ENCODE data around the gene SORCS1.

Gene SORCS1

GRCh38 chr10:106637873-106638272 is 526.6 kb downstream of the SORCS1 start:
- no peak for DNase-seq

- DNase-seq: no peak
Measured at GRCh38 chr10:106636766-106637491, 527.6 kb downstream of the SORCS1 start.

DNA sequence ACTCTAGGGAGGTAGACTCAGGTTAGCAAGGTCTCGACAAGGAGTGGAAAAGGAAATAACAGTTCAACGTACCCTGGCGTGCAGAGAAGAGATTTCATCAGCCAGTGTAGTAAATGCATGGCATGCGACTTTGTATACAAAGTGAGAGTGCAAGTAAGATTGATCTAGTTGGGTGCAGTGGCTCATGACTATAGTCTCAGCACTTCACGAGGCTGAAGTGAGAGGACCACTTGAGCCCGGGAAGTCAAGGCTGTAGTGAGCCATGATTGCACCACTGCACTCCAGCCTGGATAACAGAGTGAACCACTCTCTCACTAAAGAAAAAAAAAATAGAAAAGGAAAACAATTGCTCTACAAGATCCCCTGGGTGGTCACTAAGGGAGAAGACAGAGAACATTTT is 528.6 kb downstream of the SORCS1 start:
- DNase-seq: no peak

GRCh38 chr10:106631016-106631702 is 533.3 kb downstream of the SORCS1 start:
- DNase-seq: no peak

DNA sequence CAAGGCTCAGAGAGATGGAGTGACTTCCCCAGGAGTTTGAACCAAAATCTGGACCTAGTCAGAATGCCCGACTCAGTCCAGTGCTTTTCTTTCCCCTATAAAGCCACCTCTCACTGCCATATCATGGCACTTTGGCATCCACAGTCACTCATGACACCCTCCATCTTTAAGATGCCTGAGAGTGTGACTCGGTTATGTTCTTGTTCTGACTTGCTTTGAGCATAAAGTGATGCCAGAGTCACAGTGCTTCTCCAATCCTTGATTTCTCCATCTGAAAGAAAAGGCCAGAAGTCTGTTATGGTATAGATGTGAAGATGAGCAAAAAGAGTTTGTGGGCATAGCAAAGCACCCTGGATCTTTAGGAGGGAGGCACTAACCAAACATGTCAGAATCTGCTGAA is 538.1 kb downstream of the SORCS1 start:
- DNase-seq: no peak

DNA sequence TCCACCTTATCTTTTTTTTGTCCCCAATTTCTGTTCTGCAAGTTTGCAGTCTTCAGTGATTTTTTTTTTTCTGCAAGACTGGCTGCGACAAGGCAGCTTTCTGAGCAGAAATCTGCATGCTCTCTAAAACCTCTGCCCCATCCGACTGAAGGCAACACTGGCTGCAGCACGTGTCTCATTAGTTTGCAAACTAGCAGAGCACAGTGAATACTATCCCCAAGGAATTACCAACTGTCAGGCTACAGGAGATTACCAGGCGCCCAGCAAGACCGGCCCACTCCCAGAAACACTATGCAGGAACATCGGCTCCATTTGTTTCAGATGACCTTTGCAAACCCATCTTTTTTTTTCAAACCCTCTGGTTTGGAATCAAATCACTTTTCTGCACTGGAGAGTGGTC is 538.8 kb downstream of the SORCS1 start:
- no peak for DNase-seq

- DNase-seq: no peak
Measured at GRCh38 chr10:106619346-106619745, 545.2 kb downstream of the SORCS1 start.

GRCh38 chr10:106618646-106619045 is 545.9 kb downstream of the SORCS1 start:
- DNase-seq: no peak

GRCh38 chr10:106615081-106615480 is 549.4 kb downstream of the SORCS1 start:
- no peak for DNase-seq

- no peak for DNase-seq
Measured at GRCh38 chr10:106614293-106614692, 550.2 kb downstream of the SORCS1 start.

- DNase-seq: no peak
Measured at GRCh38 chr10:106612381-106612780, 552.1 kb downstream of the SORCS1 start.

GRCh38 chr10:106609470-106610266 is 554.8 kb downstream of the SORCS1 start:
- no peak for DNase-seq

DNA sequence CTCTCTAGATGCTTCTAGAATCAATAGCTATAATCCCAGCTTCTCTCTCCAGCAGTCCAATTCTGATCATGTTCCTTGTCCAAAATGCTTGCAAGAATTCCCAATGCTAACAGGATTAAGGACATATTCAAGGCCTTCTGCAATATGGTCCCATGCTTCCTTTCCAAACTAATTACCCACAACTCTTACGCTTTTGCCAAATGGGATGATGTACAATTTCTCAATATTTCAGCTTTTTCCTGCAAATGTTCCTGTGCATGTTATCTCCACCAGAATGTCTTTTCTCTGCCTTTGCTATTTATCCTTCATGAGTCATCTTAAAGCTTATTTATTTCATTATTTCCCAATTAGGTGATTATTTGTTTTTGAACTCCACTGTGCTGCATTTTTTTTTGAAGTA is 556.4 kb downstream of the SORCS1 start:
- no peak for DNase-seq

- DNase-seq: no peak
Measured at GRCh38 chr10:106595281-106595680, 569.2 kb downstream of the SORCS1 start.

- DNase-seq: no peak
Measured at GRCh38 chr10:106593876-106594275, 570.6 kb downstream of the SORCS1 start.

DNA sequence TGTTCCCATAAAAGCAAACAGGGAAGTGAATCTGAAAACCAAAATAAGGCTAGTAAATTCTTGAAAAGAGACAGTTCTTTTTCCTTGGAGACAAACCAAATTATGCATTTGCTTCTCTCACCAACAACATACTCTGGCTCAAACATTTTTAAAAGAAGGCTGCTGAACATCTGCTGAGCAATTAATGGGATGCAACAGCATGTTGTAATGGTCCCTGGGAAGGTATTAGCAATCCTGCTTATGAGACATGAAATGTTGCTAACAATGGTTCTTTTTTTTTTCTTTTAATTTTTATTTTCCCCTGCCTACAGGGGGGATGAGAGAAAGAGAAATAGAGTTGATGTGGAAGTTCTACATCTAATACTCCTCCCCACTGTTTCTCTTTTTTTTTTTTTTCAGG is 572.1 kb downstream of the SORCS1 start:
- DNase-seq: no peak

- no peak for DNase-seq
Measured at GRCh38 chr10:106582291-106582690, 582.2 kb downstream of the SORCS1 start.

- DNase-seq: no peak
Measured at GRCh38 chr10:106577756-106578155, 586.8 kb downstream of the SORCS1 start.

GRCh38 chr10:106577266-106577665 is 587.2 kb downstream of the SORCS1 start:
- no peak for DNase-seq

GRCh38 chr10:106576534-106576933 is 588.0 kb downstream of the SORCS1 start:
- DNase-seq: no peak

DNA sequence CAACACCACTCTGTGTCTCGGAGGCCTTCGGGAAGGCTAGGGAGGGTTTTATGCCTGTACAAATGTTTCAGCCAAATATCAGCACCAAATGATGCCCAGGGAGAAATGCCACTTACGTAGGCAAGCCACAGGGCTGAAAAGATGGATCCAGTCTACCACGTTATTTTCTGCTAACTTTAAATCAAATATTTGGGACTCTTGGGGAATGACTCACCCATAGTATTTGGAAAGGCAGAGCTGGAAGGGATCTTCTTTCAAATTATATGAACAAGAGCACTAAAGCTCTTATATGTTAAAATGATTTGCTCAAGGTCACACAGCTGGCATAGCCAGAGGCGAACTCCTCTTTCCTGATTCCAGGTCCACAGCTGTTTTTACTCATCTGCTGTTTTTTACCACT is 591.4 kb downstream of the SORCS1 start:
- DNase-seq: no peak

GRCh38 chr10:106571192-106571946 is 593.1 kb downstream of the SORCS1 start:
- no peak for DNase-seq

- DNase-seq: no peak
Measured at GRCh38 chr10:106570268-106570667, 594.2 kb downstream of the SORCS1 start.

Data from activated CD4-positive, alpha-beta T cell treated with anti-CD3 and anti-CD28 coated beads for 4 hours (primary cell).